ENCODE results near the gene RTP5.
"Not testable (repeated sequence)": the region's sequence is repeated elsewhere in the genome, so short reads cannot be mapped to it uniquely, and the experiment has no call there.

RTP5 gene

DNA sequence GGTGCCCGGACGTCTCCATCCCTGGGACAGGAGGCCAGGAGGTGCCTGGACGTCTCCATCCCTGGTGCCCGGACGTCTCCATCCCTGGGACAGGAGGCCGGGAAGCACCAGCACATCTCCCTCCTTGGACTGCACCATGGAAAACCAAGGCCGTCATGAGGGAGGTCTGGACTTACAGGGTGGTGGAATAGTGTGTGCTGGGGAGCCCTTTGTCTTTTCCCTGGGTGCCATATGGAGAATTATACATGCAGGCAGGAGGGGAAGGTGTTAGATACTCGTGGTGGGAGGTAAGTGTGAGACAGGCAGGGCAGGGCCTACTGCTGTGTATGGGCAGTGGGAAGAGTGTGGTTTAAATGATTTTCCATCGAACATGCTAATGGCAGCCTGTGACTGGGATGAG lies 52.9 kb downstream of the RTP5 start:
- no peak overlapping the region for H3K9ac ChIP-seq (ENCODE audit: insufficient read length)
- no peak for DNase-seq (ENCODE audit: low read depth, low spot score)
- no peaks in the 10 kb centered on the region for H3K36me3 ChIP-seq (ENCODE audit: insufficient read depth, low read length)
- H3K9me3 ChIP-seq (ENCODE audit: low read depth, low read length) = 0 out of 2 replicates have a peak, but pooled peaks cover 4% of the 10 kb centered on the region
- no peak overlapping the region for H3K27ac ChIP-seq
- TF ChIP-seq EZH2 (IDR thresholded peaks at IDR 0.05) = no peak
- no peak overlapping the region for H3K4me3 ChIP-seq

DNA sequence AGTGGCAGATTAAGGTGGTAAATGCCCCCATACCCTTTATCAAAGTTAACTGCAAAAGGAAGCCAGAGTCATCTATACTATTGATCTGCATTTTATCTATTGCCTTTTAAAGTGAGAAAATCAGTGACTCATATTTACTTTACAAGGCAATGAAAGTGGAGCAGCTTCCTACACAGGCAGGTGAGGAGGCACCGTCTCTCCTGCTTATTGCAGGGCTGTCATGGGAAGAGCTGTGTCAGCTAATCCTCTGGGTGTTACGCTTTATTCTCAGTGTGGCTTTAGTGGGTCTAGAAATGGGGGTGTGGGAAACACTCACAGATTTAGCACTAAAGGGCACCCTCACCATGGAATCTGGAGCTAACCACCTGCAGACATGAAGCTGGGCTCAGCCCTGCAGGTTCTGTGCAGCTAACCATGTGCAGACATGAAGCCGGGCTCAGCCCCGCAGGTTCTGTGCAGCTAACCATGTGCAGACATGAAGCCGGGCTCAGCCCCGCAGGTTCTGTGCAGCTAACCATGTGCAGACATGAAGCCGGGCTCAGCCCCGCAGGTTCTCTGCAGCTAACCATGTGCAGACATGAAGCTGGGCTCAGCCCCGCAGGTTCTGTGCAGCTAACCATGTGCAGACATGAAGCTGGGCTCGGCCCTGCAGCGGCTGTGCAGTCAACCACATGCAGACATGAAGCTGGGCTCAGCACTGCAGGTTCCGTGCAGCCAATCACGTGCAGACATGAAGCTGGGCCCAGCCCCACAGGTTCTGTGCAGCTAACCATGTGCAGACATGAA lies 53.5 kb downstream of the RTP5 start:
- DNase-seq (ENCODE audit: low read depth, low spot score); H3K27ac ChIP-seq: not testable (repeated sequence)

More for the DNA sequence above, 53.5 kb downstream of the RTP5 start:
- H3K4me3 ChIP-seq; H3K36me3 ChIP-seq (ENCODE audit: insufficient read depth, low read length); H3K9me3 ChIP-seq (ENCODE audit: low read depth, low read length); H3K9ac ChIP-seq (ENCODE audit: insufficient read length): not testable (repeated sequence)

Measured in SK-N-MC (cell line).